Endodermal cell (in vitro differentiated cells): Measurements from ENCODE around the gene GARIN5A. TPM values are rescaled to one million over a fixed set of nuclear protein-coding genes. Genes with fewer than 3 reads are reported as not detected.
A peak's percentile ranks its signal among the peaks of the same experiment; 100 is the strongest.

Experiments
- DNase-seq: peaks from one replicate; pipeline ENCODE4 v3.0.0-alpha.2; 2017
- H3K27ac ChIP-seq: 2 replicates; pipeline ENCODE4 v1.5.1; 2013; ENCODE audit warnings: mild to moderate bottlenecking, low read depth, low read length, moderate library complexity
- H3K27me3 ChIP-seq: 2 replicates; pipeline ENCODE4 v1.6.1; 2013; ENCODE audit warnings: mild to moderate bottlenecking, low read length, moderate library complexity; ENCODE audit not compliant: insufficient read depth, control insufficient read depth, poor library complexity, severe bottlenecking
- H3K36me3 ChIP-seq: 2 replicates; pipeline ENCODE4 v1.7.0; 2013; ENCODE audit warnings: mild to moderate bottlenecking, low read length, moderate library complexity; ENCODE audit not compliant: control insufficient read depth, insufficient read depth
- H3K4me1 ChIP-seq: one replicate; pipeline ENCODE4 v1.7.0; 2013; ENCODE audit warnings: low read length; ENCODE audit not compliant: control insufficient read depth, insufficient read depth
- H3K4me3 ChIP-seq: 2 replicates; pipeline ENCODE4 v1.5.1; 2013; ENCODE audit warnings: mild to moderate bottlenecking, low read length, moderate library complexity
- H3K9ac ChIP-seq: 2 replicates; pipeline ENCODE4 v1.6.1; 2013; ENCODE audit warnings: mild to moderate bottlenecking, low read length, moderate library complexity; ENCODE audit not compliant: poor library complexity, severe bottlenecking; ENCODE audit errors: extremely low read depth
- H3K9me3 ChIP-seq: 2 replicates; pipeline ENCODE4 v1.6.1; 2013; ENCODE audit warnings: mild to moderate bottlenecking, low read length, moderate library complexity; ENCODE audit not compliant: control insufficient read depth
- H3K27ac Mint-ChIP-seq: 2 replicates; pipeline ENCODE4 v1.8.0; 2020; ENCODE audit warnings: mixed read lengths
- H3K27me3 Mint-ChIP-seq: 2 replicates; pipeline ENCODE4 v1.8.0; 2021; ENCODE audit warnings: mild to moderate bottlenecking, mixed read lengths; ENCODE audit not compliant: insufficient read depth
- H3K36me3 Mint-ChIP-seq: 2 replicates; pipeline ENCODE4 v1.8.0; 2020; ENCODE audit warnings: low read depth, mixed read lengths
- H3K4me1 Mint-ChIP-seq: 2 replicates; pipeline ENCODE4 v1.8.0; 2020; ENCODE audit warnings: mixed read lengths
- H3K4me3 Mint-ChIP-seq: 2 replicates; pipeline ENCODE4 v1.8.0; 2020; ENCODE audit warnings: mild to moderate bottlenecking, moderate library complexity, mixed read lengths
- H3K9me3 Mint-ChIP-seq: 2 replicates; pipeline ENCODE4 v1.8.0; 2020; ENCODE audit warnings: mild to moderate bottlenecking, mixed read lengths
- CTCF ChIP-seq: fragments of 200-600 bp; sonication (generic); conservative IDR thresholded peaks from 2 replicates; pipeline ENCODE4 v1.5.0; 2021; ENCODE audit warnings: antibody characterized with exemption, mild to moderate bottlenecking
- WGBS, 2 experiments: methylation state at CpG; one replicate each; pipeline versions ENCODE4 v1.1.5 to v1.1.7; 2013; ENCODE audit warnings: missing lambda C conversion rate in 2 of 2, mixed read lengths in 1 of 2; ENCODE audit not compliant: insufficient coverage in 1 of 2, insufficient read length in 1 of 2; 5-methylcytosine and 5-hydroxymethylcytosine counted together
- total RNA-seq, 2 donors: library from RNA; stranded (reverse); fragmentation: NEBNext Ultra II Directional in 1 of 2; extraction: Animal tissue kit (Norgen Biotek cat#: 25700) in 1 of 2; gene quantifications; 2 replicates in 1 of 2; 3 replicates in 1 of 2; pipeline ENCODE4 v1.2.1, GENCODE V29; 2021

GARIN5A gene
- total RNA-seq, 2 donors from 2014 or later: 8.3 to 9.5 TPM

- DNase-seq: no peak
- no peaks in the 10 kb centered on the region for H3K36me3 ChIP-seq
- no peaks in the 10 kb centered on the region for H3K4me1 Mint-ChIP-seq
- no peak overlapping the region for H3K4me3 ChIP-seq
- no peak overlapping the region for H3K4me3 Mint-ChIP-seq
- peaks cover 33% of the 10 kb centered on the region for H3K27me3 Mint-ChIP-seq
- H3K9ac ChIP-seq: no peak overlapping the region
- no peaks in the 10 kb centered on the region for H3K27me3 ChIP-seq
- no peak overlapping the region for H3K27ac Mint-ChIP-seq
- H3K4me1 ChIP-seq: no peaks in the 10 kb centered on the region
- H3K9me3 ChIP-seq: no peaks in the 10 kb centered on the region
- TF ChIP-seq CTCF: no peak
- H3K36me3 Mint-ChIP-seq: no peaks in the 10 kb centered on the region
- no peaks in the 10 kb centered on the region for H3K9me3 Mint-ChIP-seq
- WGBS, 2 experiments: 88 to 100% methylated on average over 3 to 5 of the region's 5 CpGs
- H3K27ac ChIP-seq: no peak overlapping the region
These were observed 38.7 kb downstream of the GARIN5A start for GRCh38 chr19:50437862-50438449.

- peaks cover 41% of the 10 kb centered on the region for H3K27me3 Mint-ChIP-seq
- no peaks in the 10 kb centered on the region for H3K36me3 Mint-ChIP-seq
- WGBS, 2 experiments: 87 to 91% methylated on average over 5 to 12 of the region's 12 CpGs
- H3K36me3 ChIP-seq: no peaks in the 10 kb centered on the region
- no peak overlapping the region for H3K4me3 ChIP-seq
- no peak overlapping the region for H3K4me3 Mint-ChIP-seq
- no peak for TF ChIP-seq CTCF
- no peaks in the 10 kb centered on the region for H3K9me3 ChIP-seq
- H3K9ac ChIP-seq: no peak overlapping the region
- H3K4me1 ChIP-seq: no peaks in the 10 kb centered on the region
- no peaks in the 10 kb centered on the region for H3K27me3 ChIP-seq
- no peak overlapping the region for H3K27ac ChIP-seq
- H3K9me3 Mint-ChIP-seq: no peaks in the 10 kb centered on the region
- DNase-seq: peak; percentile 32
- peaks cover 8% of the 10 kb centered on the region for H3K4me1 Mint-ChIP-seq
- no peak overlapping the region for H3K27ac Mint-ChIP-seq
These were observed 41.0 kb downstream of the GARIN5A start for GRCh38 chr19:50435627-50436026.

DNA sequence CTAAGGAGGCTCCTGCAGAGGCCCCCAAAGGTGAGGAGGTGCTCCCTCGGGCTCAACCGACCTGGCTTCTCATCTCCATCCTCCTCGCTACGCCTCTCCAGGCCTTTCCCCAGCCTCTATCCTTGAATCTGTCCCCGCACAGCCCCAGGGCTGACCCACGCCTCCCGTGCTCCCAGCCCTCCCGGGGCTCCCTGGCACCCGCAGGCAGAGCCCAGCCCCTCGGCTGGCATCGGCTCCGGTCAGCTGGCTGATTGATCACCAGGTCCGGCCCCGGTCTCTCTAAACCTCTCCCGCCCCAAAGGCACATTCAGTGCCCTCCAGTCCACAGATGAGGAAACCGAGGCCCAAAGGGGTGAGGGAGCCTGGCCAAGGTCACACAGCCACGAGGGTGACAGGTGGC lies 41.4 kb downstream of the GARIN5A start:
- no peaks in the 10 kb centered on the region for H3K36me3 ChIP-seq
- no peaks in the 10 kb centered on the region for H3K9me3 ChIP-seq
- no peaks in the 10 kb centered on the region for H3K9me3 Mint-ChIP-seq
- no peaks in the 10 kb centered on the region for H3K27me3 ChIP-seq
- peaks cover 8% of the 10 kb centered on the region for H3K4me1 Mint-ChIP-seq
- WGBS, 2 experiments: 92 to 95% methylated on average over 7 to 17 of the region's 17 CpGs
- H3K27ac ChIP-seq: no peak overlapping the region
- H3K4me1 ChIP-seq: no peaks in the 10 kb centered on the region
- H3K36me3 Mint-ChIP-seq: no peaks in the 10 kb centered on the region
- H3K27ac Mint-ChIP-seq: no peak overlapping the region
- no peak overlapping the region for H3K4me3 Mint-ChIP-seq
- H3K9ac ChIP-seq: no peak overlapping the region
- H3K4me3 ChIP-seq: no peak overlapping the region
- peak; percentile 34 for DNase-seq
- H3K27me3 Mint-ChIP-seq: peaks cover 45% of the 10 kb centered on the region
- TF ChIP-seq CTCF: no peak
